ENCODE results near the gene ZNF98.
A peak's percentile ranks its signal among the peaks of the same experiment; 100 is the strongest.

Gene ZNF98

DNA sequence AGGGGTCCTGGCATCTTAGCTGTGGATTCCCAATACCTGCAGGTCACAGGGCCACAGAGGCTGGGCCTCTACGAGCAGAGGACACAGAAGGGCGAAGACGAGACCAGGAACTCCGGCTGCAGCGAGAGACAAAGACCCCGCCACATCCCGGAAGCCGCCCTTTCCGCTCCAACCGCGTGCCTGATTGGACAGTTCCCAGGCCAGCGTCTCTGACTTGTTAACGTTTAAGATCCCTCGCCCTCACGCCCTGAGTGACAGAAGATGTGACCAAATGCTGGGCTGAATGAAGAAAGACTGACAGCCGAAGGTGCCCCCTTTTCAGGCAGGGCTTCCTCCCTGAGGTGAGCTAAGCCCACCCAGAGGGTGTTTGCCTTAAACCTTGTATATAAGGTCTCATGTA lies at the start of gene ZNF98:
TSS of gene ZNF98 (minus strand) at position 136 of the 400 bp plus-strand sequence. CDS start at position 14, 122 bp downstream.
- Histone ChIP-seq H3K27ac (peak within 1 kb of the TSS in 1 of 2 donors; percentile 20), H3K4me3 (peak within 1 kb of the TSS; percentile 67)
- TF ChIP-seq CTCF (IDR thresholded peaks at IDR 0.05) = no peak
- DNase-seq (ENCODE audit: low spot score) = no peak

GRCh38 chr19:22446605-22447004 lies 24.5 kb upstream of the ZNF98 start:
- Histone ChIP-seq H3K27ac (no peak overlapping the region), H3K4me3 (no peak overlapping the region)
- DNase-seq (ENCODE audit: low spot score) = no peak
- TF ChIP-seq CTCF (IDR thresholded peaks at IDR 0.05) = no peak

- no peak for TF ChIP-seq CTCF (IDR thresholded peaks at IDR 0.05)
- DNase-seq (ENCODE audit: low spot score) = no peak
- H3K4me3 ChIP-seq = no peak overlapping the region
- H3K27ac ChIP-seq = no peak overlapping the region
These were observed 15.9 kb upstream of the ZNF98 start for GRCh38 chr19:22438011-22438410.

DNA sequence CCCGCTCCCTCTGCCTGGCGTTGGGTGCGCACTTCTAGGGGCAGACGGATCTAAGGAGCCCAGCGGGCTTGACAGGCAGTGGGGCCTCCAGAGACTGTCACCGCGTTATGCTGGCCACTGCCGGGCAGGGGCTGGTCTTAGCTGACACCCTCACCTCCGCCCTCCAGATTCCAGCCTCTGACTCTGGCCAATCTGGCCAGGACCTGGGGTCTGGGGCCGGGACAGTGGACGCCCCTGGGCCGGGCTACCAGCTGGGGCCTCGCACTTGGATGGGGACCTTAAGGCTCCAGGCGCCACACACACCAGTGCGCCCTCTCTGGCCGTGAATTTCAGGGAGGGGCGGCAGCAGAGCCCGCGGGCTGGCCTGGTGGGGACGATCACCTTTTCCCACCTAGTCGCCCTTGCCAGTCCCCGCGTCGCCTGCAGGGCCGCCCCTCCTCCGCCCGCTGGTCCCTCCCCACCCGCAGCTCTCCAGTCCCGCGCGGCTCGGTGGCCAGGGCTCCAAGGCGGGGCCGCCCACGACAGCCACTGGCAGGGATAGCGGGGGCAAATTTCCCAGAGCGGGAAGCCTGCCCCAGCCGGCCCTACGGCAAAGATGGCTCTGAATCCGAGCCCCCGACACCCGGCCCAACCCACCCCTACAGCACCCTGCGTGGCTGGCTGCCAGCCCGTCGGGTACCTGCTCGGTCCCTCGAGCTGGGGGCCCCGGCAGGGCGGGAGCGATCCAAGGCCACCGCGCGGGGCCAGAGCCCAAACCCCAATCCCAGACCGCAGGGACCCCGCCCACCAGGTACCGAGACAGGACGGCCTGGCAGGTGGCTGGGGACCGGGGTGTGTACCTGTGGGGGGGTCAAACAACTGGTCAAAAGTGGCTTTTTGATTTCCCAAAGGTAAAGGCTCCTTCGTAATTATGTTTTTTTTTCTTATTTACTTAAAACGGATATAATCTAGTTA lies 6.1 kb upstream of the ZNF98 start:
- Histone ChIP-seq H3K4me3 (peak overlapping the region; percentile 52), H3K27ac (no peak overlapping the region)
- no peak for TF ChIP-seq CTCF (IDR thresholded peaks at IDR 0.05)
- DNase-seq (ENCODE audit: low spot score) = no peak

- no peak for TF ChIP-seq CTCF (IDR thresholded peaks at IDR 0.05)
- H3K4me3 ChIP-seq = peak overlapping the region; percentile 52
- no peak for DNase-seq (ENCODE audit: low spot score)
- H3K27ac ChIP-seq = no peak overlapping the region
These were observed 5.4 kb upstream of the ZNF98 start for GRCh38 chr19:22427547-22427946.

GRCh38 chr19:22426901-22427300 lies 4.8 kb upstream of the ZNF98 start:
- TF ChIP-seq CTCF (IDR thresholded peaks at IDR 0.05) = no peak

DNA sequence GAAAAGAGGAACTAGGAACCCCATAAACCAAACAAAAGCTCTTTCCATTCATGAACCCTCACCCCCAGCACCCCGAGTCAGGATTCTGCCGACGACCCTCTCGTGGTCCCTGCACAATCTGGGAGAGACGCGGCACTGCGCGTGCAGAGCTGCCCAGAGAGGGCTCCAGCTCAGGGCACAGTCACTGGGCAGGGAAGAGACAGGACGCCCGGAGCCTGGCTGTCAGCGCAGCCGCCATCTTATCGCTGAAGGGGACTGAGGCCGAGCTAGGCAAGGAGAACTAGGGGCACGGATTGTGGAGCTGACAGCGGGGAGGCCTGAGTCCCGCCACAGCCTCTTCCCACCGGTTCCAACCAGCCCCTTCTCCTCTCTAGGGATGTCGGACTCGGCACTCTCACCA lies 349 bp downstream of the ZNF98 start:
- TF ChIP-seq CTCF (IDR thresholded peaks at IDR 0.05) = no peak
- peak overlapping the region; percentile 67 for H3K4me3 ChIP-seq
- no peak for DNase-seq (ENCODE audit: low spot score)
- peak overlapping the region in 1 of 2 donors; percentile 20 for H3K27ac ChIP-seq

More at GRCh38 chr19:22426901-22427300, 4.8 kb upstream of the ZNF98 start:
- DNase-seq (ENCODE audit: low spot score) = no peak
- H3K27ac ChIP-seq = no peak overlapping the region
- no peak overlapping the region for H3K4me3 ChIP-seq

Measured in coronary artery (tissue), 2 donors.